GM13977 (cell line): ENCODE data around the gene NOSTRIN.
"Not testable (repeated sequence)": the region's sequence is repeated elsewhere in the genome, so short reads cannot be mapped to it uniquely, and the experiment has no call there.

Source experiments
- DNase-seq: peaks from one replicate; pipeline ENCODE4 v3.0.0; 2012; ENCODE audit warnings: low spot score
- CTCF ChIP-seq: IDR thresholded peaks from 2 replicates; pipeline ENCODE4 v1.5.1; 2012; ENCODE audit warnings: mild to moderate bottlenecking, control low read depth; ENCODE audit not compliant: insufficient read depth; ENCODE audit errors: extremely low read depth, missing control alignments
- in situ Hi-C: fragments of 300-500 bp; cut with MboI; formaldehyde crosslinking; loops from one replicate; pipeline ENCODE4 v1.12.0; 2022; ENCODE audit warnings: low sequenced_read_pairs, low pct_unique_long_range_greater_than_20kb, mixed read lengths, inconsistent platforms; ENCODE audit not compliant: unreplicated experiment

The NOSTRIN gene

DNA sequence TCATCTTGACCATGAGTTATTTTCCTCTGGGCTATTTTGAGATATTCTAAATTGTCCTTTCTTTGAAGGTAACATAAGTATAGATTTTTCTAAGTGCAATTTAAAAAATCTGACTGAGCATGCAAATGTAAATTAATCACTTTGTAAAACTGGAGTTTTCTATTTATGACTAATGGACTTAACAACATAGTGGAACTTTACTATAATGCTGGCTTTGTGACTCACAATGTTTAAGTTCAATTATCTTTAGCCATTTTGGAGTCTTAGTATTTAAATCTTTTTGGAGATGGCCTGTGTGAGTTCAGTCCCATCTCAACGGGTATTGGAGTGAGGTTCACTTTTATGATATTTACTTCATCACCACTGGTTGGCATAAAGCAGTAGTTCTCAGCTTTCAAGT, 35.2 kb upstream of the NOSTRIN start:
- in situ Hi-C loops = loop anchor here (5.0 kb wide), 1 partner anchor 420 kb away; no protein-coding TSS in a partner anchor
- no peak for DNase-seq
- no peak for TF ChIP-seq CTCF

GRCh38 chr2:168768357-168768756, 34.1 kb upstream of the NOSTRIN start:
- not testable (repeated sequence) for DNase-seq
- in situ Hi-C loops = loop anchor here (5.0 kb wide), 1 partner anchor 421 kb away; no protein-coding TSS in a partner anchor

- no peak for DNase-seq
- TF ChIP-seq CTCF = no peak
- in situ Hi-C loops = no loop called here
Observed at GRCh38 chr2:168770796-168771195, 31.6 kb upstream of the NOSTRIN start.

DNA sequence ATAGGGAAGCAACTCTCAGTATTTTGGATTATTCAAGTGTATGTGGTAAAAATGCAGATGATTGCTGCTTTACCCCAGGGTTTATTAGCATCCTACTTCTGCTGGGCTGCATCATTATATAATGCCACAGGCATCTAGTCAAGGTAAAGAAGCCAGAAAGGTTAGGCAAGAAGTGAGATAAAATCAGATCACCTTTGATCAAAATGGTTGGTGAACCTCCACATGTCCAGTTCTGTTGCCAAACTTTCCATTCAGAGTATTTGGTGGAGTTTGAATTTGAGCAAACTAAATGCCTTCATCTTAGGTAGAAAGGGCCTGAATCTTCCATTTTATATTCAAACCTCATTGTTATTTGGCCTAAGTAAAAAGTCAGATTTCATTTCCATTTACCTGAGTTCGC, 29.7 kb upstream of the NOSTRIN start:
- in situ Hi-C loops = no loop called here
- TF ChIP-seq CTCF = no peak

DNA sequence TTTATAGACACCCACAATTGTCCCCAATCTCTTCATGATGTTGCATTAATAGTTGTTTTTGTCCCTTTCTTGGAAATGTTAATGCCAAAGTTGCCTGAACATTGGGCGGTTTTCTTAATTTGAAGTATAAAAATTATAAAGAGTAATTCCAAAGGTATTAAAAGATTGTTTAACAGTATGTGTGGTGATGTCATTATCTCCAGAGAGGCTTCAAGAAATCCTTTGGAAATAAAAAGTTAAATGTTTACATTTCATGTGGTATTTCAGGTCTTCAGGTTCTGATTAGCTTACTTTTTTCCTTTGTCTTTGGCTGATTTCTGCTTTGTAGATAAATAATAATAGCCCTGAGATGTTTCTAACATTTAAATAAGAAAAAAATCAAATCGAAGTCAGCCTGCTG, 29.3 kb upstream of the NOSTRIN start:
- DNase-seq = no peak
- TF ChIP-seq CTCF = no peak
- in situ Hi-C loops = no loop called here

More for the DNA sequence above, 29.7 kb upstream of the NOSTRIN start:
- no peak for DNase-seq

GRCh38 chr2:168773719-168774521, 28.5 kb upstream of the NOSTRIN start:
- peak; percentile 65 for TF ChIP-seq CTCF
- in situ Hi-C loops = no loop called here
- DNase-seq = peak; percentile 34

DNA sequence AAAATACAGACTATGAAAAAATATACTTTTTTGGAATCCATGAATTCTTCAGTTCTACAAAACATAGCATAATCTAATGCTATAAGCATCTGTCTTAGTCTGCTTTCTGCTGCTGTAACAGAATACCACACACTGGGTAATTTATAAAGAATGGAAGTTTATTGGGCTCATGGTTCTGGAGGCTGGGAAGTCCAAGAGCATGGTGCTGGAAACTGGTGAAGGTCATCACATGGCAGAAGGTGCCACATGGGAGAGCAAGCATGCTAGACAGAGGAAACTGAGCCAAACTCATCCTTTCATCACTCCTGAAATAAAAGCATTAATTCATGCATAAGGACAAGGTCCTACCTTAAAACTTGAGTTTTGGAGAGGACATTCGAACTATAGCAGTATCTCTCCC, 26.6 kb upstream of the NOSTRIN start:
- in situ Hi-C loops = no loop called here
- no peak for DNase-seq

More for the DNA sequence above, 26.6 kb upstream of the NOSTRIN start:
- TF ChIP-seq CTCF = no peak
